Upper lobe of right lung (tissue), 1 donor: ENCODE data around the gene RIPOR3. TPM values are rescaled to one million over a fixed set of nuclear protein-coding genes. Genes with fewer than 3 reads are reported as not detected.

Experiments used
- ATAC-seq: fragments of 200-7000 bp; cut with Tn5 transposase; one replicate; pipeline ENCODE4 v1.9.1; 2020; ENCODE audit warnings: mild to moderate bottlenecking, moderate library complexity
- DNase-seq: peaks from one replicate; pipeline ENCODE4 v3.0.0-alpha.2; 2020
- H3K27ac ChIP-seq: fragments of 200-600 bp; one replicate; pipeline ENCODE4 v1.8.0; 2022
- H3K27me3 ChIP-seq: fragments of 200-600 bp; one replicate; pipeline ENCODE4 v1.8.0; 2022; ENCODE audit warnings: mild to moderate bottlenecking
- H3K36me3 ChIP-seq: fragments of 200-600 bp; one replicate; pipeline ENCODE4 v1.8.0; 2022
- H3K4me1 ChIP-seq: fragments of 200-600 bp; one replicate; pipeline ENCODE4 v1.8.0; 2022
- H3K4me3 ChIP-seq: fragments of 200-600 bp; one replicate; pipeline ENCODE4 v1.8.0; 2022; ENCODE audit warnings: mild to moderate bottlenecking
- H3K9me3 ChIP-seq: fragments of 200-600 bp; one replicate; pipeline ENCODE4 v1.8.0; 2022
- intact Hi-C: fragments of 100-400 bp; cut with DNase I; formaldehyde crosslinking; loops from one replicate; pipeline ENCODE4 v1.11.0; 2022
- total RNA-seq: library from RNA; stranded (reverse); fragmentation: NEBNext Ultra II Directional; extraction: Animal tissue kit (Norgen Biotek cat#: 25700); gene quantifications from one replicate; pipeline ENCODE4 v1.2.1, GENCODE V29; 2021
- TF ChIP-seq, protein P1 (sequence below): fragments of 200-600 bp; IDR thresholded peaks from one replicate; pipeline ENCODE4 v1.8.0; 2022; ENCODE audit warnings: antibody characterized with exemption
- donor health status: DM: no; HTN: yes; CAD: no; lungs with severe emphysema.

Gene RIPOR3
- total RNA-seq, 1 donor from 2014 or later: 6.8 TPM

DNA sequence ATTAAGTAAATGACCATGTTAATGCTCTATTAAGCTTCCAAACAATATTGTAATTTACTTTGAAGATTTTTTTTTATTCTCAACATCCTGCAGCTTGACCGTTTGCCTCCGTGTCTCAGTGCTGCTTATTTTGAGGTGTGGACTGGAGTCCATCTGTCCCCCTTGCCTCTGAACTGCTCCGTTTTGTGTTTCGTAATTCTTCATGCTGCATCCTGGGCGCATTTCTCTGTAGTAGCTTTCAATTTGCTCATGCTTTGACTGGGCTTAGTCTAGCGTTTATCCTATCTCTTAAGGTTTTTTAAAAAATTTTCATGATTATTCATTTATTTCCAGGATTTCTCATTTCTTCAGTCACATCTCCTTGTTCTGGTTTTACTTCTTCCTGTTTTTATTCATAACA is 143.4 kb downstream of the RIPOR3 start:
- Histone ChIP-seq H3K27me3 (no peaks in the 10 kb centered on the region), H3K4me1 (peaks cover 57% of the 10 kb centered on the region), H3K27ac (no peak overlapping the region), H3K9me3 (no peaks in the 10 kb centered on the region), H3K36me3 (no peaks in the 10 kb centered on the region), H3K4me3 (no peak overlapping the region)
- intact Hi-C loops: no loop called here
- TF ChIP-seq, protein P1, sequence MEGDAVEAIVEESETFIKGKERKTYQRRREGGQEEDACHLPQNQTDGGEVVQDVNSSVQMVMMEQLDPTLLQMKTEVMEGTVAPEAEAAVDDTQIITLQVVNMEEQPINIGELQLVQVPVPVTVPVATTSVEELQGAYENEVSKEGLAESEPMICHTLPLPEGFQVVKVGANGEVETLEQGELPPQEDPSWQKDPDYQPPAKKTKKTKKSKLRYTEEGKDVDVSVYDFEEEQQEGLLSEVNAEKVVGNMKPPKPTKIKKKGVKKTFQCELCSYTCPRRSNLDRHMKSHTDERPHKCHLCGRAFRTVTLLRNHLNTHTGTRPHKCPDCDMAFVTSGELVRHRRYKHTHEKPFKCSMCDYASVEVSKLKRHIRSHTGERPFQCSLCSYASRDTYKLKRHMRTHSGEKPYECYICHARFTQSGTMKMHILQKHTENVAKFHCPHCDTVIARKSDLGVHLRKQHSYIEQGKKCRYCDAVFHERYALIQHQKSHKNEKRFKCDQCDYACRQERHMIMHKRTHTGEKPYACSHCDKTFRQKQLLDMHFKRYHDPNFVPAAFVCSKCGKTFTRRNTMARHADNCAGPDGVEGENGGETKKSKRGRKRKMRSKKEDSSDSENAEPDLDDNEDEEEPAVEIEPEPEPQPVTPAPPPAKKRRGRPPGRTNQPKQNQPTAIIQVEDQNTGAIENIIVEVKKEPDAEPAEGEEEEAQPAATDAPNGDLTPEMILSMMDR: no peak
- no peak for DNase-seq
- ATAC-seq: no peak

DNA sequence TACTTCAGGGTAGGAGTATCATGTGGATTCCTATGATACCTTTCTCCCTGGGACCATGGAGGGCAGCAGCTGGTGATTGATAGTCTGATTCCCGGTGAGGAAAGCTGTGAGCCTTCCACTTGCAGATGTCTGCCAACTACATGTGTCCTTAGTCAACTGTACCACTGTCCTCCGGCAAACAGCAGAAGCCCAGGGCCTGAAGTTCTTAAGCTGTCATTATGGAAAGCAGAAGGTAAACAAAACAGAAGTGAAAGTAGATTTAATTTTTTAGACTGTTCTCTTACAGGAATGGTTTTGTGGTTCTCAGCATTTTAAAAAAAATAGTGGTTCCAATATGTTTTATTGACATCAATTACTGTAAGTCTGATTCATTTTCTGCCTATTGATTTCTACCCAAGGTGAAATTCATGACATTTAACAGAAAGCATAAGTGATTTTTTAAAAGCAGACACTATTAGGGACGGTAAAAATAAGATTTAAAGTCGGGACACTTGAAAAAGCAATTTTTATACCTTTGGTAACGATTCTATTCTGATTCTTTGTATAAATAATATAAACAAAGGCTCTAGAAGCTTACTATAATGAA is 144.5 kb downstream of the RIPOR3 start:
- TF ChIP-seq, protein P1: no peak
- no peak for DNase-seq
- peak; percentile 58 for ATAC-seq
- intact Hi-C loops: no loop called here
- Histone ChIP-seq H3K9me3 (no peaks in the 10 kb centered on the region), H3K27ac (peak overlapping the region; percentile 0), H3K4me1 (peaks cover 68% of the 10 kb centered on the region), H3K4me3 (no peak overlapping the region), H3K36me3 (no peaks in the 10 kb centered on the region), H3K27me3 (no peaks in the 10 kb centered on the region)

DNA sequence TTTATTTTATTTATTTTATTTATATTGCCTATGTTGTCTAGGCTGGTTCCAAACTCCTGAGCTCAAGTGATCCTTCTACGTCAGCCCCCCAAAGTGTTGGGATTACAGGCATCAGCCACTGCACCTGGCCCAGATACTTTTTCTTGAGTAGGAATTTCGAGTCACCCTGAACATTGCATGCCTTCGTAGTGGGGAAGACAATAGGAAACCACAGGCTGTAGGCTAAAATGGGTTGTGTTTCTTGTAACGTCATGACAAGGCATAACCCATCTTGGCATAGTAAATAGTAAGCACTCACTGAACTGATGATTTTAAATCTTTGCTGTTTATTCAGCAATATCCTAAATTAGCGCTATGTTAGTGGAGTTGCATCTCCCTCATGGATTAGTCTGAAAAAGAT is 146.2 kb downstream of the RIPOR3 start:
- no peak overlapping the region for H3K27ac ChIP-seq
- H3K4me1 ChIP-seq: peaks cover 70% of the 10 kb centered on the region
- intact Hi-C loops: no loop called here
- H3K4me3 ChIP-seq: no peak overlapping the region
- DNase-seq: no peak
- no peaks in the 10 kb centered on the region for H3K9me3 ChIP-seq
- TF ChIP-seq, protein P1: no peak
- ATAC-seq: no peak
- H3K36me3 ChIP-seq: no peaks in the 10 kb centered on the region
- H3K27me3 ChIP-seq: no peaks in the 10 kb centered on the region

DNA sequence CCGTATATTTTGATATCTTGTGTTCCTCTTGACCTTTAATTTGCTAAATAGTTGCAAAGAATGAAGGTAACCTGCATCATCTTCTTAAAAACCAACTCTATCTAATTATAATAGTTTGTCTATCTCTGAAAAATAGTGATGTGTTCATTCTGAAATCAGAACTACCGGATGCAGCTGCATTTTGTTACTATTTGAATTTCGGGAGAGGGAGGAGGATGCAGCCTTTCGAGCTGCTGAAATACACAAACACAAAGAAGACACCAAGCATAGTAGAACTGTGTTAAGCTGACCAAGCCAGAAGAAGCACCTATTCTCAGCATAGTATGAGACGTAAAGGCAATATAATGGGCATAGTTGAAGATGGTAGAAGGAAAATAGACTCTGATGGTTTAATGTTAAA is 148.0 kb downstream of the RIPOR3 start:
- TF ChIP-seq, protein P1: no peak
- Histone ChIP-seq H3K27me3 (no peaks in the 10 kb centered on the region), H3K4me3 (no peak overlapping the region), H3K4me1 (peaks cover 77% of the 10 kb centered on the region), H3K9me3 (no peaks in the 10 kb centered on the region), H3K36me3 (no peaks in the 10 kb centered on the region), H3K27ac (peak overlapping the region; percentile 71)
- ATAC-seq (no peak), DNase-seq (no peak)
- intact Hi-C loops: no loop called here

DNA sequence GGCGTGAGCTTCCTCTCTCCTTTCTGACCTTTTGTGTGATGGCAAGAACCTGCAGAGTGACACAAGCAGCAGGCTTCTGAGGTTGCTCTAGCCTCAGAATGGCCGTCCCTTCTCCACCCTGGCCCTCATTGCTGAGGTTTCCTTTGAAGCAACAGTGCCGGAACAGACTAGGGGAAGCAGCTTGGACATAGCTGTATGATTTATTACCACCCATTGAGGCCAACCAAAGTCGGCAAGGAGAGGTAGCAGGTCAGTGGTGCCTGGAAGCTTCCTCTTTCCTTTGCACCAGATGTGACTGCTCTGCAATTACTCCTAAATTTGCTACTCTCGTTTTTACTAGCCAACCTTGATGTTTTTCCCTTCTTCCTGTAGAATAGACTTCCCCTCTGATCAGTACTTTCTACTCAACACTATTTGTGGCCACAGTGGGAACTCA is 149.7 kb downstream of the RIPOR3 start:
- TF ChIP-seq, protein P1: no peak
- Histone ChIP-seq H3K4me1 (peaks cover 77% of the 10 kb centered on the region), H3K4me3 (no peak overlapping the region), H3K27me3 (no peaks in the 10 kb centered on the region), H3K27ac (peak overlapping the region; percentile 71), H3K9me3 (no peaks in the 10 kb centered on the region), H3K36me3 (no peaks in the 10 kb centered on the region)
- peak; percentile 38 for ATAC-seq
- intact Hi-C loops: no loop called here
- no peak for DNase-seq
